Heart right ventricle (tissue), 16 donors: ENCODE results near the gene MAP3K21. TPM values are rescaled to one million over a fixed set of nuclear protein-coding genes. Genes with fewer than 3 reads are reported as not detected.

ENCODE experiments used
- ATAC-seq, 8 donors: fragments of 200-7000 bp; cut with Tn5 transposase; one replicate each; pipeline ENCODE4 v1.9.1; 2020; ENCODE audit warnings: mild to moderate bottlenecking in 8 of 8, moderate library complexity in 8 of 8, moderate number of reproducible peaks in 1 of 8
- DNase-seq, 2 donors: peaks; one replicate each; pipeline ENCODE4 v3.0.0-alpha.2; 2020
- H3K27ac ChIP-seq, 10 donors: fragments of 200-600 bp; sonication (generic) in 2 of 10; one replicate each; pipeline versions ENCODE4 v1.5.0 to v1.8.0; 2020 to 2022; ENCODE audit warnings: mild to moderate bottlenecking in 3 of 10
- H3K27me3 ChIP-seq, 7 donors: fragments of 200-600 bp; one replicate each; pipeline ENCODE4 v1.8.0; 2021 to 2022; ENCODE audit warnings: mild to moderate bottlenecking in 2 of 7
- H3K36me3 ChIP-seq, 9 donors: fragments of 200-600 bp; sonication (generic) in 1 of 9; one replicate each; pipeline versions ENCODE4 v1.5.0 to v1.8.0; 2020 to 2022; ENCODE audit warnings: mild to moderate bottlenecking in 2 of 9
- H3K4me1 ChIP-seq, 9 donors: fragments of 200-600 bp; sonication (generic) in 1 of 9; one replicate each; pipeline versions ENCODE4 v1.5.0 to v1.8.0; 2020 to 2022; ENCODE audit warnings: mild to moderate bottlenecking in 4 of 9
- H3K4me3 ChIP-seq, 10 donors: fragments of 200-600 bp; sonication (generic) in 2 of 10; one replicate each; pipeline versions ENCODE4 v1.5.0 to v1.8.0; 2020 to 2022; ENCODE audit warnings: mild to moderate bottlenecking in 7 of 10, moderate library complexity in 2 of 10
- H3K9me3 ChIP-seq, 11 donors: fragments of 200-600 bp in 10 of 11; sonication (generic) in 2 of 11; one replicate each; pipeline versions ENCODE4 v1.5.0 to v1.8.0; 2013 to 2022; ENCODE audit warnings: mild to moderate bottlenecking in 2 of 11, control low read depth in 1 of 11, moderate library complexity in 1 of 11
- WGBS, 2 donors: extraction: QIAGEN DNeasy Blood & Tissue Kit; methylation state at CpG; one replicate each; pipeline ENCODE4 v1.1.7; 2013; ENCODE audit warnings: inconsistent platforms in 1 of 2; 5-methylcytosine and 5-hydroxymethylcytosine counted together
- intact Hi-C, 10 donors: fragments of 100-400 bp; cut with DNase I; formaldehyde crosslinking; loops; one replicate each; pipeline versions ENCODE4 v1.11.1 to v1.14.2; 2022
- polyA plus RNA-seq, 2 donors: library from polyadenylated mRNA; stranded (reverse); fragments of 200-250 nt; gene quantifications; one replicate each; pipeline ENCODE4 v1.2.3, GENCODE V29; 2013
- total RNA-seq, 10 donors: library from RNA; stranded (reverse); fragmentation: NEBNext Ultra II Directional in 3 of 10; extraction: Animal tissue kit (Norgen Biotek cat#: 25700) in 3 of 10; gene quantifications; one replicate each; pipeline versions ENCODE4 v1.2.1 to v1.2.4, GENCODE V29; 2021 to 2023
- TF ChIP-seq, protein P1 (sequence below), 9 donors: fragments of 200-600 bp; sonication (generic) in 2 of 9; IDR thresholded peaks; one replicate each; pipeline versions ENCODE4 v1.5.0 to v1.8.0; 2021 to 2022; ENCODE audit warnings: antibody characterized with exemption in 9 of 9, mild to moderate bottlenecking in 5 of 9, moderate library complexity in 1 of 9
- donor health status: Arrhythmogenic right ventricular cardiomyopathy.
- donor health status: ischemic (EF 13 %, LVEDD 7.1; RV severe dilation, severe dysfunction).
- donor health status: healthy with polysubstance abuse.
- donor health status: DM: no; HTN: yes; CAD: no.
- donor health status: DM: no; HTN: no; CAD: no.
- donor health status: ischemic (EF 25% LVEDD 6.9; RV normal size, moderate dysfunction).
- donor health status: ischemic (EF 25% LVEDD 5.7; RV mildly dilated, moderate dysfunction).
- donor health status: healthy.
- donor health status: DM: yes; HTN: yes; CAD: no.
- donor health status: Ischemic cardiomyopathy.
- donor health status: ischemic (EF 35%, LVEDD 5.7; RV mildly dilated, moderate dysfunction).
- donor health status: nonischemic (EF 11% LVEDD 7.7; RV severe dilation, severe dysfunction).
- donor health status: DM: yes; HTN: yes; CAD: no.
- donor health status: PGD.
- donor health status: ischemic (EF 29% LVEDD 5.4; RV normal size, mild dysfunction).
- donor health status: nonischemic (EF 23%, LVEDD 6.1; RV moderate dilation, normal function).

The MAP3K21 gene
- total and polyA plus RNA-seq, 12 donors: 0.07 to 0.47 (median 0.17) TPM

DNA sequence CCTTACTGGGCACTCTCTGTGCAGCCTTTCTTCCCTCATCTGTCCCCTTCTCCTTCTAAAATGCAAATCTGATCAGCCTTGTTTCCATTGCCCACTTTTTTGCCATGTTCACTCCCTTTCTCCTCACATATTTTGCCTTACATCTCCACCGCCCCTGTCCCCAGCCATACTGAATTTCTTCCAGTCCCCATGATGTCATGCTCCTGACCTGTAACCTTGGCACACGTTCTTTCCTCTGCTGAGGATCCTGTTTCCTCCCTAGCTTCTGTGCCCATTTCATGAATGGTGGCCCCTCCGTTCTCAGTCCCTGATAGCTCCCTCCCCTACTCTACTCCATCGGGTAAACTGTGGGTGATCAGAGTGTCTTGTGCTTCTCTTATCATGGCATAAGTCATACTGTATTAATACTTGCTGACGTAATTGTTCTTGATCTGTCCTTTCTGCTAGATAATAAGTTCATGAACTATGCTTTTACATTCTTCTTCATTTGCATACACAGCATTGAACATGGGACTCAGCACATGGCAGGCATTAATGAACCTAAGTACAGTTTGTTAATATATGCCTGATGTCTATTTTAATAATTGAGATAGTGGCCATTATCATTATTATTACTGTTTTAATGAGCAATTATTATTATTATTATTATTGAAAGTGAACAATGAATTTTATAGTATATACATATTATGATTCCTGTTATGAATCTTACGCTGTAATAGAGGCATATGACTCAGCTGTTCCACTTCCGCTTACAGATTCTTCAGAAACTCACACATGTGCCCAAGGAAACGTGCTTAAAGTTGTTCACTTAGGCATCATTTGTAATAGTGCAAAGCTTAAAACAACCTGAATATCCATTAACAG is 28.5 kb downstream of the MAP3K21 start:
- DNase-seq (no peak), ATAC-seq (no peak)
- Histone ChIP-seq H3K27ac (no peak overlapping the region), H3K36me3 (no peaks in the 10 kb centered on the region), H3K4me3 (no peak overlapping the region), H3K4me1 (no peaks in the 10 kb centered on the region), H3K27me3 (peaks cover 0 to 11% (median 0%) of the 10 kb centered on the region in 7 donors), H3K9me3 (no peaks in the 10 kb centered on the region)
- WGBS, 2 donors: 57 to 69% methylated on average over 8 of the region's 8 CpGs
- TF ChIP-seq, protein P1, sequence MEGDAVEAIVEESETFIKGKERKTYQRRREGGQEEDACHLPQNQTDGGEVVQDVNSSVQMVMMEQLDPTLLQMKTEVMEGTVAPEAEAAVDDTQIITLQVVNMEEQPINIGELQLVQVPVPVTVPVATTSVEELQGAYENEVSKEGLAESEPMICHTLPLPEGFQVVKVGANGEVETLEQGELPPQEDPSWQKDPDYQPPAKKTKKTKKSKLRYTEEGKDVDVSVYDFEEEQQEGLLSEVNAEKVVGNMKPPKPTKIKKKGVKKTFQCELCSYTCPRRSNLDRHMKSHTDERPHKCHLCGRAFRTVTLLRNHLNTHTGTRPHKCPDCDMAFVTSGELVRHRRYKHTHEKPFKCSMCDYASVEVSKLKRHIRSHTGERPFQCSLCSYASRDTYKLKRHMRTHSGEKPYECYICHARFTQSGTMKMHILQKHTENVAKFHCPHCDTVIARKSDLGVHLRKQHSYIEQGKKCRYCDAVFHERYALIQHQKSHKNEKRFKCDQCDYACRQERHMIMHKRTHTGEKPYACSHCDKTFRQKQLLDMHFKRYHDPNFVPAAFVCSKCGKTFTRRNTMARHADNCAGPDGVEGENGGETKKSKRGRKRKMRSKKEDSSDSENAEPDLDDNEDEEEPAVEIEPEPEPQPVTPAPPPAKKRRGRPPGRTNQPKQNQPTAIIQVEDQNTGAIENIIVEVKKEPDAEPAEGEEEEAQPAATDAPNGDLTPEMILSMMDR (IDR thresholded peaks at IDR 0.05): no peak
- intact Hi-C loops: no loop called here

DNA sequence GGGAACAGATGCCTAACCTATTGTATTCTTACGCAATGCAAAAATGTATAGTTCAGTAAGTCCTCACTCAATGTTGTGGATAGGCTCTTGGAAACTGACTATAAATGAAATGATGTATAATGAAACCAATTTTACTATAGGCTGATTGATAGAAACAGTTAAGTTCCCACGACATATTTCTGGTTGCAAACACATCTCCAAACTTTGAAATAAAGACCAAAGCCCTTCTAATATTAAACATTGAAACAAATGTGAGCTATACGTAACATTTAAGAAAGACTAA is 29.1 kb downstream of the MAP3K21 start:
- intact Hi-C loops: no loop called here
- no peaks in the 10 kb centered on the region for H3K4me1 ChIP-seq
- no peaks in the 10 kb centered on the region for H3K9me3 ChIP-seq
- H3K36me3 ChIP-seq: no peaks in the 10 kb centered on the region
- H3K27ac ChIP-seq: no peak overlapping the region
- H3K4me3 ChIP-seq: no peak overlapping the region
- no peak for ATAC-seq
- TF ChIP-seq, protein P1 (IDR thresholded peaks at IDR 0.05): no peak
- no peak for DNase-seq
- 89 to 97% methylated on average over 3 of the region's 3 CpGs for WGBS, 2 donors
- peaks cover 0 to 11% (median 2%) of the 10 kb centered on the region in 7 donors for H3K27me3 ChIP-seq

DNA sequence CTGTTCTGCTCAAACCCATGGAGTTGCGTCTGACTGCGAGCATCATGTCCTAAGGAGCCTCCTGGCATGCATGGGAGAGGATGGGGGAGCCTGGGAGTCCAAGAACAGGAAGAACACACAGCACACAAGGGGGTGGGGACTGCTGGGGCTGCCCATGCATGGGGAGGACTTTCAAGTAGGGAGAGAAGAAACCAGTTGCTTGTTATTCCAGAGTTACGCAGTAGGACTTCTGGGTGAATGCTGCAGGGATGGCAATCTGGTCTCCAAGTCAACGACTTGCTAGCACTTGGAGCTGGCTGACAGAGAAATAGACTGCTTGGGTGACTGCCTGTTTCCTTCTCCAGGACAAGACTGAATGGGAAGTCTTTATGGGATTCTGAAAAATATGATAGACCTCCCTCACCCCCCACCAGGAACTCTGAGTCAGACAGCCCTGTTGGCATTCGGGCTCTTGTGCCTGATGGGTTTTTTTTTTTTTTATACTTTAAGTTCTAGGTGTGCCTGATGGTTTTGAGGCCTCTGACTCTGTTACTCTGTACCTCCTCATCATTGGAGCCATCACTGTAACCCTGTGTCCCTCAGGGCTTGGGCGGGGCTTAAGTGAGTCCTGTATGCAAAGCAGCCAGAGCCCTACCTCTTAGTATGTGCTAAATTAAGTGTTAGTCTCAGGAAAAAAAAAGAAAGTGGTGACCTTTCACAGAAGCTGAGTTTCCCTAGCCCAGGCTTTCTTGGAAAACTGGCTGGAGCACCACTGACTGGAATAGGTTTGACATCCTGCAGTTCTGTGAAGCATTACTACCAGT is 30.3 kb downstream of the MAP3K21 start:
- Histone ChIP-seq H3K4me1 (no peaks in the 10 kb centered on the region), H3K27me3 (peaks cover 0 to 22% (median 2%) of the 10 kb centered on the region in 7 donors), H3K27ac (no peak overlapping the region), H3K4me3 (no peak overlapping the region), H3K36me3 (no peaks in the 10 kb centered on the region), H3K9me3 (no peaks in the 10 kb centered on the region)
- ATAC-seq: no peak
- DNase-seq: no peak
- intact Hi-C loops: no loop called here
- 87 to 89% methylated on average over 6 of the region's 6 CpGs for WGBS, 2 donors
- TF ChIP-seq, protein P1 (IDR thresholded peaks at IDR 0.05): no peak

DNA sequence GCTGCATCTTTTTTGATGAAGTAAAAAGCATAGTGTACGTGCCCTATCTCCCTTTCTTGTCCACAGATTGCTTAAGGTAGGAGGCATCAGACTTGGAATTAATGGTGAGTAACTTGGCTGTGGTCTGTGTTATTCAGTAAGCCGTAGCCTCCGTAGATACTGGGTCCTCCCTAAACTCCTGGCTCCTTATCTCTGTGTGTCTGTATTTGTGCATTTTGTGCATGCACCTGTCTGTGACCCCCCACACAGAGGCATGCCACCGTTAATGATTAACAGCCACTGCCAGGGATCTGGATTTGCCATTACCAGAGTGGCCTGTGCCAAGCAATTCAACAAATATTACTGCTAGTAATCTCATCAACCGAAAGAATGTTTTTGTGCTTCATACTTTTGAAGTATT is 31.9 kb downstream of the MAP3K21 start:
- TF ChIP-seq, protein P1 (IDR thresholded peaks at IDR 0.05): no peak
- no peak for ATAC-seq
- intact Hi-C loops: no loop called here
- no peak overlapping the region for H3K4me3 ChIP-seq
- H3K9me3 ChIP-seq: no peaks in the 10 kb centered on the region
- H3K27ac ChIP-seq: no peak overlapping the region
- no peaks in the 10 kb centered on the region for H3K36me3 ChIP-seq
- DNase-seq: no peak
- H3K4me1 ChIP-seq: no peaks in the 10 kb centered on the region
- peaks cover 0 to 30% (median 8%) of the 10 kb centered on the region in 7 donors for H3K27me3 ChIP-seq
- WGBS, 2 donors: 73 to 84% methylated on average over 5 of the region's 5 CpGs
